Panc1 (cell line): Measurements from ENCODE around the gene GREB1. TPM values are rescaled to one million over a fixed set of nuclear protein-coding genes. Genes with fewer than 3 reads are reported as not detected.

Experiments
- ATAC-seq: fragments of 200-7000 bp; cut with Tn5 transposase; 2 replicates; pipeline ENCODE4 v1.9.1; 2020; ENCODE audit warnings: mild to moderate bottlenecking, moderate library complexity
- BruUV-seq: library from RNA; stranded (reverse); fragments of 400-500 nt; replicated peaks from 2 replicates; lab custom pipeline; 2021; lab: Mats Ljungman, UMichigan
- CTCF ChIA-PET: fragments of 300-600 bp; sonication (Branson Sonifier 250); formaldehyde crosslinking; loops from one replicate; lab custom pipeline; 2022; ENCODE audit warnings: antibody characterized with exemption; lab: Charles Lee
- POLR2A ChIA-PET: fragments of 300-600 bp; sonication (Branson Sonifier 250); formaldehyde crosslinking; loops from one replicate; lab custom pipeline; 2022; ENCODE audit warnings: antibody characterized with exemption; lab: Charles Lee
- DNase-seq: peaks from one replicate; pipeline ENCODE4 v3.0.0-alpha.2; 2010; ENCODE audit warnings: low read depth, low spot score
- H3K27ac ChIP-seq: 2 replicates; pipeline ENCODE4 v1.5.1; 2011; ENCODE audit warnings: mild to moderate bottlenecking, low read length, inconsistent platforms
- H3K27me3 ChIP-seq: fragments of 200-500 bp; sonication (Bioruptor generic); 2 replicates; pipeline ENCODE4 v1.6.0; 2014; ENCODE audit warnings: low read length, inconsistent platforms; ENCODE audit not compliant: control insufficient read depth, insufficient read depth
- H3K36me3 ChIP-seq: fragments of 200-500 bp; sonication (Bioruptor generic); 2 replicates; pipeline ENCODE4 v1.5.1; 2014; ENCODE audit warnings: inconsistent platforms, mild to moderate bottlenecking, low read length, moderate library complexity; ENCODE audit not compliant: control insufficient read depth, insufficient read depth
- H3K4me1 ChIP-seq: 2 replicates; pipeline ENCODE4 v1.5.1; 2011; ENCODE audit warnings: inconsistent platforms, mild to moderate bottlenecking, low read length, moderate library complexity; ENCODE audit not compliant: control insufficient read depth, insufficient read depth
- H3K4me3 ChIP-seq, 2 experiments: 2 replicates each; pipeline ENCODE4 v1.5.1; 2011 to 2012; ENCODE audit warnings: low read depth in 2 of 2, low read length in 2 of 2, mild to moderate bottlenecking in 2 of 2, inconsistent platforms in 1 of 2, moderate library complexity in 1 of 2
- H3K9me3 ChIP-seq: fragments of 200-500 bp; sonication (Bioruptor generic); 2 replicates; pipeline ENCODE4 v1.5.1; 2014; ENCODE audit warnings: low read depth, mild to moderate bottlenecking, inconsistent platforms, low read length, moderate library complexity; ENCODE audit not compliant: control insufficient read depth, insufficient read depth
- POLR2AphosphoS5 ChIP-seq: IDR thresholded peaks from 2 replicates; pipeline ENCODE4 v1.6.1; 2012; ENCODE audit warnings: mild to moderate bottlenecking, low read depth, low read length, moderate library complexity
- SIN3A ChIP-seq: IDR thresholded peaks from 2 replicates; pipeline ENCODE4 v1.6.1; 2012; ENCODE audit warnings: low read depth, mild to moderate bottlenecking, low read length, moderate library complexity, borderline replicate concordance; ENCODE audit not compliant: insufficient read depth
- TCF7L2 ChIP-seq: IDR thresholded peaks from 2 replicates; pipeline ENCODE4 v1.6.1; 2011; ENCODE audit warnings: mild to moderate bottlenecking, low read depth, low read length, inconsistent platforms
- in situ Hi-C: cut with HindIII; loops from 2 replicates; pipeline ENCODE4 v1.10.0; 2016; ENCODE audit warnings: low sequenced_read_pairs, low pct_unique_long_range_greater_than_20kb
- intact Hi-C: fragments of 100-400 bp; cut with micrococcal nuclease; formaldehyde crosslinking; loops from one replicate; pipeline ENCODE4 v1.10.0; 2022; ENCODE audit not compliant: unreplicated experiment
- total RNA-seq: library from RNA; stranded (reverse); gene quantifications from one replicate; pipeline ENCODE4 v1.2.1, GENCODE V29; 2021; ENCODE audit not compliant: unreplicated experiment
- TF ChIP-seq, protein P1 (sequence below), 2 experiments: IDR thresholded peaks; 2 replicates each; pipeline ENCODE4 v1.6.1; 2011 to 2012; ENCODE audit warnings: low read depth in 2 of 2, control low read depth in 1 of 2, low read length in 1 of 2, mild to moderate bottlenecking in 1 of 2, moderate library complexity in 1 of 2; ENCODE audit not compliant: insufficient read depth in 1 of 2
- TF ChIP-seq, protein P2 (sequence below): fragments of 450-650 bp; IDR thresholded peaks from 2 replicates; pipeline ENCODE4 v1.5.1; 2017; ENCODE audit warnings: mild to moderate bottlenecking

The GREB1 gene
- total RNA-seq, 1 experiment from 2014 or later, result 0.90 TPM

DNA sequence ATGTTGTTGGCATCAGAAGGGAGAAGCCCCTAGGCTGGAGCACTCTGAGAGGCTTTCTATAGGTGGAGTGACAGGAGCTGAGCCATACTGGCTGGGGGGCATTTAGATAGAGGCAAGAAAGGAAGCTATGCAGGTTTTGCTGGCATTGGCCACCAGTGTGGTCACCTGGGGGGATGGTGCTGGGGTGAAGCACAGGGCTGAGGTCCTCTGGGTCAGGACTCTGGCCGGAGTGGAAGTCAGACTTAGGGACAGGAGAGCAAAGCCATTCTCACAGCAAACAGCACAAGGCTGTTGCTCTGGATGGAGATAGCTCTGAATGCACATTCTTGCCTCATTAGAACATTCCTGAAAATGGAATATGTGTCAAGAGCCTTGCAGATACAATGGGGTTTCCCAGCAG lies 88.8 kb downstream of the GREB1 start:
- ATAC-seq, result no peak
- H3K27ac ChIP-seq, result no peak overlapping the region
- no peak for TF ChIP-seq SIN3A
- TF ChIP-seq POLR2AphosphoS5, result no peak
- TF ChIP-seq, protein P1, sequence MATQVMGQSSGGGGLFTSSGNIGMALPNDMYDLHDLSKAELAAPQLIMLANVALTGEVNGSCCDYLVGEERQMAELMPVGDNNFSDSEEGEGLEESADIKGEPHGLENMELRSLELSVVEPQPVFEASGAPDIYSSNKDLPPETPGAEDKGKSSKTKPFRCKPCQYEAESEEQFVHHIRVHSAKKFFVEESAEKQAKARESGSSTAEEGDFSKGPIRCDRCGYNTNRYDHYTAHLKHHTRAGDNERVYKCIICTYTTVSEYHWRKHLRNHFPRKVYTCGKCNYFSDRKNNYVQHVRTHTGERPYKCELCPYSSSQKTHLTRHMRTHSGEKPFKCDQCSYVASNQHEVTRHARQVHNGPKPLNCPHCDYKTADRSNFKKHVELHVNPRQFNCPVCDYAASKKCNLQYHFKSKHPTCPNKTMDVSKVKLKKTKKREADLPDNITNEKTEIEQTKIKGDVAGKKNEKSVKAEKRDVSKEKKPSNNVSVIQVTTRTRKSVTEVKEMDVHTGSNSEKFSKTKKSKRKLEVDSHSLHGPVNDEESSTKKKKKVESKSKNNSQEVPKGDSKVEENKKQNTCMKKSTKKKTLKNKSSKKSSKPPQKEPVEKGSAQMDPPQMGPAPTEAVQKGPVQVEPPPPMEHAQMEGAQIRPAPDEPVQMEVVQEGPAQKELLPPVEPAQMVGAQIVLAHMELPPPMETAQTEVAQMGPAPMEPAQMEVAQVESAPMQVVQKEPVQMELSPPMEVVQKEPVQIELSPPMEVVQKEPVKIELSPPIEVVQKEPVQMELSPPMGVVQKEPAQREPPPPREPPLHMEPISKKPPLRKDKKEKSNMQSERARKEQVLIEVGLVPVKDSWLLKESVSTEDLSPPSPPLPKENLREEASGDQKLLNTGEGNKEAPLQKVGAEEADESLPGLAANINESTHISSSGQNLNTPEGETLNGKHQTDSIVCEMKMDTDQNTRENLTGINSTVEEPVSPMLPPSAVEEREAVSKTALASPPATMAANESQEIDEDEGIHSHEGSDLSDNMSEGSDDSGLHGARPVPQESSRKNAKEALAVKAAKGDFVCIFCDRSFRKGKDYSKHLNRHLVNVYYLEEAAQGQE (IDR thresholded peaks at IDR 0.05; ENCODE audit: insufficient read depth in 1 of 2, low read depth in 2 of 2, low read length in 1 of 2), result no peak
- TF ChIP-seq, protein P2, sequence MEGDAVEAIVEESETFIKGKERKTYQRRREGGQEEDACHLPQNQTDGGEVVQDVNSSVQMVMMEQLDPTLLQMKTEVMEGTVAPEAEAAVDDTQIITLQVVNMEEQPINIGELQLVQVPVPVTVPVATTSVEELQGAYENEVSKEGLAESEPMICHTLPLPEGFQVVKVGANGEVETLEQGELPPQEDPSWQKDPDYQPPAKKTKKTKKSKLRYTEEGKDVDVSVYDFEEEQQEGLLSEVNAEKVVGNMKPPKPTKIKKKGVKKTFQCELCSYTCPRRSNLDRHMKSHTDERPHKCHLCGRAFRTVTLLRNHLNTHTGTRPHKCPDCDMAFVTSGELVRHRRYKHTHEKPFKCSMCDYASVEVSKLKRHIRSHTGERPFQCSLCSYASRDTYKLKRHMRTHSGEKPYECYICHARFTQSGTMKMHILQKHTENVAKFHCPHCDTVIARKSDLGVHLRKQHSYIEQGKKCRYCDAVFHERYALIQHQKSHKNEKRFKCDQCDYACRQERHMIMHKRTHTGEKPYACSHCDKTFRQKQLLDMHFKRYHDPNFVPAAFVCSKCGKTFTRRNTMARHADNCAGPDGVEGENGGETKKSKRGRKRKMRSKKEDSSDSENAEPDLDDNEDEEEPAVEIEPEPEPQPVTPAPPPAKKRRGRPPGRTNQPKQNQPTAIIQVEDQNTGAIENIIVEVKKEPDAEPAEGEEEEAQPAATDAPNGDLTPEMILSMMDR, result no peak
- TF ChIP-seq TCF7L2, result no peak
- no TSS peak for BruUV-seq
- in situ Hi-C loops (no loop called here), intact Hi-C loops (no loop called here)
- ChIA-PET POLR2A (no interaction called here), CTCF (no interaction called here)
- no peak overlapping the region for H3K4me3 ChIP-seq
- DNase-seq, result no peak
- H3K4me1 ChIP-seq, result no peaks in the 10 kb centered on the region
- no peaks in the 10 kb centered on the region for H3K9me3 ChIP-seq
- no peaks in the 10 kb centered on the region for H3K36me3 ChIP-seq
- no peaks in the 10 kb centered on the region for H3K27me3 ChIP-seq

DNA sequence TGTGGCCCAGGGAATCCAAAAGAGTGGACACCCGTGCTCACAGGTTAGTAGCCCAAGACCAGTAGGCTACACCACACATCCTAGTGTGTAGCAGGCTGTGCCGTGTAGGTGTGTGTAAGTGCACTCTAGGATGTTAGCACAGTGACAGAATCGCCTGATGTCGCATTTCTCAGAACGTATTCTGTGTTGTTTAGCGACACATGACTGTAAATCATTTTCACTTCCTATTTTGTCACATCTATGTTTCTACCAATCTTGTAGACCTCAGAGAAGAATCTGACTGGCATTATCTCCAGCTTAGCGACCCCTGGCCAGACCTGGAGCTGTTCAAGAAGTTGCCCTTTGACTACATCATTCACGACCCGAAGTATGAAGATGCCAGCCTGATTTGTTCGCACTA lies 91.0 kb downstream of the GREB1 start:
- H3K4me1 ChIP-seq, result no peaks in the 10 kb centered on the region
- POLR2A ChIA-PET, result interaction anchor here (0.6 kb wide), 1 partner anchor 27 kb away, joined by 10 read pairs; no protein-coding TSS in a partner anchor

DNA sequence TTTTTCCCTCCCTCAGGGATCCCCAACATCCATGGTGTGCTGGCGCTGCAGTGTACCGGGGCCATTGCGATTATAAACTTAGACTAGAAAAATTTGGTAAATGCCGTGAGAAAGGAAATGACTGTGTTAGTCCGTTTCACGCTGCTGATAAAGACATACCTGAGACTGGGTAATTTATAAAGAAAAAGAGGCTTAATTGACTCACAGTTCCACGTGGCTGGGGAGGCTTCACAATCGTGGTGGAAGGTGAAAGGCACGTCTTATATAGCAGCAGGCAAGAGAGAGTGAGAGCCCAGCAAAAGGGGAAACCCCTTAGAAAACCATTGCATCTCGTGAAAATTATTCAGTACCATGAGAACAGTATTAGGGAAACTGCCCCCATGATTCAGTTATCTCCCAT lies 91.8 kb downstream of the GREB1 start:
- intact Hi-C loops (no loop called here), in situ Hi-C loops (no loop called here)
- no peaks in the 10 kb centered on the region for H3K4me1 ChIP-seq
- POLR2A ChIA-PET, result no interaction called here
- no peaks in the 10 kb centered on the region for H3K9me3 ChIP-seq
- no peaks in the 10 kb centered on the region for H3K27me3 ChIP-seq
- no peak for ATAC-seq
- TF ChIP-seq TCF7L2 (no peak), SIN3A (no peak), POLR2AphosphoS5 (no peak)
- TF ChIP-seq, protein P2, result no peak
- TF ChIP-seq, protein P1 (IDR thresholded peaks at IDR 0.05; ENCODE audit: insufficient read depth in 1 of 2, low read depth in 2 of 2, low read length in 1 of 2), result no peak
- no TSS peak for BruUV-seq
- no peak for DNase-seq
- no peaks in the 10 kb centered on the region for H3K36me3 ChIP-seq
- no peak overlapping the region for H3K27ac ChIP-seq
- no peak overlapping the region for H3K4me3 ChIP-seq
- CTCF ChIA-PET, result no interaction called here

More for the DNA sequence above, 91.0 kb downstream of the GREB1 start:
- intact Hi-C loops (no loop called here), in situ Hi-C loops (no loop called here)
- BruUV-seq, result no TSS peak
- CTCF ChIA-PET, result interaction anchor here (0.6 kb wide), 3 partner anchors 41 to 999 kb away, joined by 3 to 4 read pairs (median 3); no protein-coding TSS in a partner anchor
- H3K27ac ChIP-seq, result no peak overlapping the region
- no peaks in the 10 kb centered on the region for H3K9me3 ChIP-seq
- ATAC-seq, result no peak
- no peak for DNase-seq
- TF ChIP-seq POLR2AphosphoS5, result no peak
- H3K36me3 ChIP-seq, result no peaks in the 10 kb centered on the region
- H3K27me3 ChIP-seq, result no peaks in the 10 kb centered on the region
- H3K4me3 ChIP-seq, result no peak overlapping the region
